IMR-90 (cell line): ENCODE results near the gene RAB4B. TPM values are rescaled to one million over a fixed set of nuclear protein-coding genes. Genes with fewer than 3 reads are reported as not detected.
A peak's percentile ranks its signal among the peaks of the same experiment; 100 is the strongest.

Experiments used
- ATAC-seq: fragments of 200-7000 bp; cut with Tn5 transposase; 2 replicates; pipeline ENCODE4 v1.9.1; 2020; ENCODE audit warnings: low read depth, mild to moderate bottlenecking, moderate library complexity
- BruUV-seq: library from RNA; stranded (reverse); fragments of 400-500 nt; replicated peaks from 2 replicates; lab custom pipeline; 2021; lab: Mats Ljungman, UMichigan
- CTCF ChIA-PET: fragments of 300-600 bp; formaldehyde crosslinking; extraction: SDS; loops from one replicate; lab custom pipeline; 2021; ENCODE audit warnings: antibody characterized with exemption; lab: Yijun Ruan, JAX
- POLR2A ChIA-PET: fragments of 300-600 bp; sonication (Branson Sonifier 250); formaldehyde crosslinking; loops from one replicate; lab custom pipeline; 2022; ENCODE audit warnings: antibody characterized with exemption; ENCODE audit not compliant: unreplicated experiment; lab: Charles Lee
- DNase-seq: peaks from one replicate; pipeline ENCODE4 v3.0.0; 2013
- H2AFZ ChIP-seq: replicated peaks from 2 replicates; pipeline ENCODE3; 2013; ENCODE audit warnings: low read length, mild to moderate bottlenecking; ENCODE audit not compliant: poor library complexity
- H2AK5ac ChIP-seq: 2 replicates; pipeline ENCODE4 v1.6.1; 2013; ENCODE audit warnings: low read depth, low read length, inconsistent platforms
- H2AK9ac ChIP-seq: replicated peaks from 2 replicates; pipeline ENCODE3; 2013; ENCODE audit warnings: mild to moderate bottlenecking, low read depth, low read length, moderate library complexity; ENCODE audit not compliant: poor library complexity
- H2BK120ac ChIP-seq: 2 replicates; pipeline ENCODE4 v1.6.1; 2013; ENCODE audit warnings: low read depth, low read length, inconsistent platforms
- H2BK15ac ChIP-seq: 3 replicates; pipeline ENCODE4 v1.6.1; 2013; ENCODE audit warnings: low read depth, low read length, inconsistent platforms
- H2BK20ac ChIP-seq: 2 replicates; pipeline ENCODE4 v1.6.1; 2013; ENCODE audit warnings: low read depth, mild to moderate bottlenecking, inconsistent platforms, low read length, moderate library complexity
- H2BK5ac ChIP-seq: 2 replicates; pipeline ENCODE4 v1.6.1; 2013; ENCODE audit warnings: mild to moderate bottlenecking, low read depth, low read length, inconsistent platforms; ENCODE audit not compliant: poor library complexity, severe bottlenecking
- H3K14ac ChIP-seq: replicated peaks from 2 replicates; pipeline ENCODE4 v1.6.1; 2013; ENCODE audit warnings: low read depth, low read length, inconsistent platforms
- H3K18ac ChIP-seq: 2 replicates; pipeline ENCODE4 v1.6.1; 2013; ENCODE audit warnings: low read depth, low read length, control low read depth
- H3K23ac ChIP-seq: 2 replicates; pipeline ENCODE4 v1.6.1; 2013; ENCODE audit warnings: low read depth, low read length, inconsistent platforms
- H3K27ac ChIP-seq: 2 replicates; pipeline ENCODE4 v1.5.1; 2013; ENCODE audit warnings: mild to moderate bottlenecking, control low read depth, low read length; ENCODE audit not compliant: insufficient read depth
- H3K27me3 ChIP-seq: 2 replicates; pipeline ENCODE4 v1.6.1; 2013; ENCODE audit warnings: low read length; ENCODE audit not compliant: control insufficient read depth, insufficient read depth
- H3K36me3 ChIP-seq: 2 replicates; pipeline ENCODE4 v1.6.1; 2013; ENCODE audit warnings: low read length, mixed read lengths; ENCODE audit not compliant: control insufficient read depth, insufficient read depth
- H3K4ac ChIP-seq: 2 replicates; pipeline ENCODE4 v1.6.1; 2013; ENCODE audit warnings: low read depth, low read length, inconsistent platforms
- H3K4me1 ChIP-seq: 2 replicates; pipeline ENCODE4 v1.6.1; 2013; ENCODE audit warnings: low read length, mixed read lengths; ENCODE audit not compliant: control insufficient read depth, insufficient read depth
- H3K4me2 ChIP-seq: 2 replicates; pipeline ENCODE4 v1.6.1; 2013; ENCODE audit warnings: low read depth, mild to moderate bottlenecking, control low read depth, low read length, moderate library complexity
- H3K4me3 ChIP-seq: 2 replicates; pipeline ENCODE4 v1.5.1; 2013; ENCODE audit warnings: low read depth, mild to moderate bottlenecking, control low read depth, low read length, moderate library complexity; ENCODE audit not compliant: insufficient read depth
- H3K56ac ChIP-seq: 2 replicates; pipeline ENCODE4 v1.6.1; 2013; ENCODE audit warnings: low read length, inconsistent platforms; ENCODE audit not compliant: insufficient read depth; ENCODE audit errors: extremely low read depth
- H3K79me1 ChIP-seq, 2 experiments: 2 replicates each; pipeline ENCODE4 v1.6.1; 2013; ENCODE audit warnings: low read length in 2 of 2, inconsistent platforms in 1 of 2, low read depth in 1 of 2
- H3K9ac ChIP-seq: 2 replicates; pipeline ENCODE4 v1.6.1; 2013; ENCODE audit warnings: low read depth, low read length, control low read depth
- H3K9me1 ChIP-seq: 2 replicates; pipeline ENCODE4 v1.6.1; 2013; ENCODE audit warnings: low read length, inconsistent platforms; ENCODE audit not compliant: insufficient read depth
- H3K9me3 ChIP-seq: 2 replicates; pipeline ENCODE4 v1.6.1; 2013; ENCODE audit warnings: low read length; ENCODE audit not compliant: control insufficient read depth, insufficient read depth
- H4K20me1 ChIP-seq: 2 replicates; pipeline ENCODE4 v1.6.1; 2013; ENCODE audit warnings: low read length, inconsistent platforms; ENCODE audit not compliant: insufficient read depth
- H4K5ac ChIP-seq: 2 replicates; pipeline ENCODE4 v1.6.1; 2013; ENCODE audit warnings: mild to moderate bottlenecking, low read depth, low read length, control low read depth
- H4K8ac ChIP-seq, 2 experiments: 2 replicates each; pipeline ENCODE4 v1.6.1; 2013; ENCODE audit warnings: low read depth in 2 of 2, low read length in 2 of 2, control low read depth in 1 of 2, inconsistent platforms in 1 of 2
- H4K91ac ChIP-seq: 2 replicates; pipeline ENCODE4 v1.6.1; 2013; ENCODE audit warnings: low read depth, low read length, inconsistent platforms; ENCODE audit not compliant: insufficient read depth
- BHLHE40 ChIP-seq: fragments of 150-350 bp; IDR thresholded peaks from 2 replicates; pipeline ENCODE4 v1.6.1; 2016; ENCODE audit warnings: mild to moderate bottlenecking, low read depth, low read length
- CEBPB ChIP-seq: IDR thresholded peaks from 2 replicates; pipeline ENCODE4 v1.6.1; 2012; ENCODE audit warnings: low read depth, low read length, improper control_type of control experiment
- CHD1 ChIP-seq: IDR thresholded peaks from 2 replicates; pipeline ENCODE4 v1.6.1; 2012; ENCODE audit warnings: low read depth, low read length, improper control_type of control experiment
- FOS ChIP-seq: fragments of 150-350 bp; IDR thresholded peaks from 2 replicates; pipeline ENCODE4 v1.6.1; 2016; ENCODE audit warnings: low read depth, low read length
- MAFK ChIP-seq: IDR thresholded peaks from 2 replicates; pipeline ENCODE4 v1.6.1; 2012; ENCODE audit warnings: low read depth, low read length, improper control_type of control experiment
- MAZ ChIP-seq: IDR thresholded peaks from 2 replicates; pipeline ENCODE4 v1.6.1; 2012; ENCODE audit warnings: low read depth, mild to moderate bottlenecking, low read length, improper control_type of control experiment, moderate library complexity, borderline replicate concordance
- MXI1 ChIP-seq: IDR thresholded peaks from 2 replicates; pipeline ENCODE4 v1.6.1; 2012; ENCODE audit warnings: low read depth, mild to moderate bottlenecking, low read length, moderate library complexity, borderline replicate concordance
- POLR2A ChIP-seq: IDR thresholded peaks from 2 replicates; pipeline ENCODE4 v1.6.1; 2012; ENCODE audit warnings: mild to moderate bottlenecking, low read depth, low read length
- RAD21 ChIP-seq: IDR thresholded peaks from 2 replicates; pipeline ENCODE4 v1.6.1; 2012; ENCODE audit warnings: low read length, improper control_type of control experiment
- RCOR1 ChIP-seq: IDR thresholded peaks from 2 replicates; pipeline ENCODE4 v1.6.1; 2012; ENCODE audit warnings: mild to moderate bottlenecking, low read length, improper control_type of control experiment; ENCODE audit not compliant: insufficient replicate concordance
- RFX5 ChIP-seq: IDR thresholded peaks from 2 replicates; pipeline ENCODE4 v1.8.0; 2012; ENCODE audit warnings: low read depth, mild to moderate bottlenecking, low read length, moderate library complexity
- SMC3 ChIP-seq: fragments of 150-350 bp; IDR thresholded peaks from 2 replicates; pipeline ENCODE4 v1.6.1; 2016; ENCODE audit warnings: low read depth, mild to moderate bottlenecking, antibody characterized with exemption, low read length, moderate library complexity
- WGBS, 2 experiments: methylation state at CpG; one replicate each; pipeline versions ENCODE4 v1.1.5 to v1.1.7; 2013; ENCODE audit warnings: missing lambda C conversion rate in 2 of 2; ENCODE audit not compliant: insufficient read length in 1 of 2; ENCODE audit errors: extremely low coverage in 2 of 2; 5-methylcytosine and 5-hydroxymethylcytosine counted together
- dilution Hi-C: fragments of 300-500 bp; cut with HindIII; formaldehyde crosslinking; loops from one replicate; pipeline ENCODE4 v1.14.3; 2018; ENCODE audit warnings: low sequenced_read_pairs; ENCODE audit not compliant: unreplicated experiment
- in situ Hi-C: fragments of 300-500 bp; cut with MboI; formaldehyde crosslinking; loops from 3 replicates; pipeline ENCODE4 v1.14.3; 2019; ENCODE audit warnings: low sequenced_read_pairs, inconsistent platforms, mixed read lengths
- intact Hi-C: fragments of 100-400 bp; cut with micrococcal nuclease; formaldehyde crosslinking; loops from 2 replicates; pipeline ENCODE4 v1.10.0; 2022
- polyA plus RNA-seq, 3 experiments: library from polyadenylated mRNA; depleted of rRNA; stranded (reverse); fragments of >200 nt; gene quantifications; 2 replicates each; pipeline ENCODE4 v1.2.3, GENCODE V29; 2012; ENCODE audit warnings: low replicate concordance in 1 of 3
- total RNA-seq: library from RNA; depleted of rRNA; stranded (reverse); fragments of >200 nt; gene quantifications from 2 replicates; pipeline ENCODE4 v1.2.3, GENCODE V29; 2012
- TF ChIP-seq, protein P1 (sequence below): fragments of 150-350 bp; IDR thresholded peaks from 2 replicates; pipeline ENCODE4 v1.6.1; 2017; ENCODE audit warnings: mild to moderate bottlenecking, antibody characterized with exemption, low read length, low read depth
- TF ChIP-seq, protein P2 (sequence below): fragments of 150-350 bp; IDR thresholded peaks from 2 replicates; pipeline ENCODE4 v1.6.1; 2016; ENCODE audit warnings: low read depth, mild to moderate bottlenecking, low read length, moderate library complexity, borderline replicate concordance

RAB4B gene
- total and polyA plus RNA-seq, 2 of the 4 experiments (the other 2 are of a cell fraction), result 7.9 to 21.4 TPM

DNA sequence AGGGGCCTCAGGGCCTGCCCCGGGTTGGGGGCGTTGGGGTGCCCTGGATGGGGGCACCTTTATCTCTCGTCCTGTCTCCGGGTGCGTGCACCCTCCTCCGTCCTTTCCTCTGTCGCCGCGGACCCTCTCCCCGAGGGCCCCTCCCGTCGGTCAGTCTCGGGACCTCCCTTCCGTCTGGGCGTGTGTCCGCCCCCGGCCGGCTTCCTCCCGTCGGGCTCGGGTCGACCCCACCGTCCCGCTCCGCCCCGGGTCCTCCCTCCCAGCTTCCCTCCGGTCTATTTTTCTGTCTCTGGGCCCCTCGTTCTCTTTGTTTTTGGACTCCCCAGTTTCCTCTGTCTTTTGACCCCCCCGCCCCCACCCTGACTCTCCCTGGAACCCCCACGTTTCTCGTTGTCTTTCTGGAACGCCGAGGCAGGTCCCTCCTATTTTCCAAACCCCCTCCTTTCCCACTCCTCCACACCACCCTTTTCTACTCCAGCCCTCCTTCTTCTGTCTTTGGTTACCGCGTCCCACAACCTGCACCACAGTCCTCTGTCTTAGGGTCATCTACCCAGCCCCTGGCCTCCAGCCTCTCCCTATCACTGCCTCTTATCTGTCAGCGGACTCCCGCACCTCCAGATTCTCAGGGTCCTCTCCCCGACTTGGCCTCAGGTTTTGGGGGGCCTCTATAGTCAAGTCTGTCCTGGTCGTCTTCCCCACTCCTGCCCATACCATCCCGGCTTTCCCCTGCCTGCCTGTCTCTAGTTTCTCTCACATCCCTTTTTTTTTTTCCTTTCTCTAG, 21.7 kb downstream of the RAB4B start:
- peak overlapping the region; percentile 84 for H2AFZ ChIP-seq
- H3K56ac ChIP-seq, result peak overlapping the region; percentile 78
- peaks cover 4 to 59% of the 10 kb centered on the region in 2 experiments; a peak in 3 of 4 replicates for H3K79me1 ChIP-seq
- peaks cover 33% of the 10 kb centered on the region for H3K4me1 ChIP-seq
- ChIA-PET CTCF (interaction anchor here (1.0 kb wide), 1 partner anchor 564 kb away, joined by 4 read pairs; the partner anchor contains the start of gene B9D2), POLR2A (interaction anchor here (0.6 kb wide), 1 partner anchor 45 kb away, joined by 6 read pairs; no protein-coding TSS in a partner anchor)
- 1% methylated on average over 25 of the region's 40 CpGs; no CpG with 5 or more reads in 1 of the 2 experiments for WGBS, 2 experiments
- no peaks in the 10 kb centered on the region for H3K27me3 ChIP-seq
- peak overlapping the region; percentile 89 for H3K14ac ChIP-seq
- H4K91ac ChIP-seq, result peak overlapping the region; percentile 50
- peak overlapping the region; percentile 85 for H3K4me2 ChIP-seq
- peak overlapping the region; percentile 63 for H3K4ac ChIP-seq
- peak overlapping the region; percentile 81; the same call in 1 of the 2 replicates for H3K18ac ChIP-seq
- H3K36me3 ChIP-seq, result peaks cover 35% of the 10 kb centered on the region
- peak overlapping the region; percentile 96 for H3K9ac ChIP-seq
- H4K8ac ChIP-seq, result peak overlapping the region; percentile 66 to 71; a peak in 3 of 4 replicates
- H2AK9ac ChIP-seq, result peak overlapping the region; percentile 99
- ATAC-seq (peak; percentile 9), DNase-seq (no peak)
- in situ Hi-C loops, result no loop called here
- intact Hi-C loops, result loop anchor here (5.0 kb wide), 2 partner anchors 47 to 82 kb away; partner anchors contain the start of genes ACTMAP, COQ8B, ITPKC and SNRPA
- peak overlapping the region; percentile 96 for H3K4me3 ChIP-seq
- peak overlapping the region; percentile 27; the same call in 1 of the 2 replicates for H2BK120ac ChIP-seq
- no peak overlapping the region for H2BK15ac ChIP-seq
- H4K5ac ChIP-seq, result peak overlapping the region; percentile 37
- BruUV-seq, result no TSS peak
- H3K27ac ChIP-seq, result peak overlapping the region; percentile 95
- H3K9me3 ChIP-seq, result no peaks in the 10 kb centered on the region
- H3K9me1 ChIP-seq, result peaks cover 34% of the 10 kb centered on the region
- no peak overlapping the region for H2BK20ac ChIP-seq
- peak overlapping the region; percentile 82 for H2BK5ac ChIP-seq
- peak overlapping the region; percentile 72 for H3K23ac ChIP-seq
- H2AK5ac ChIP-seq, result peak overlapping the region; percentile 75
- dilution Hi-C loops, result no loop called here
- H4K20me1 ChIP-seq, result peaks cover 50% of the 10 kb centered on the region
- TF ChIP-seq SMC3, result no peak
- TF ChIP-seq POLR2A, result peak; percentile 18; the same call in 1 of the 2 replicates
- no peak for TF ChIP-seq MAFK
- no peak for TF ChIP-seq RCOR1
- no peak for TF ChIP-seq RAD21
- TF ChIP-seq CEBPB, result no peak
- no peak for TF ChIP-seq RFX5
- TF ChIP-seq, protein P1, sequence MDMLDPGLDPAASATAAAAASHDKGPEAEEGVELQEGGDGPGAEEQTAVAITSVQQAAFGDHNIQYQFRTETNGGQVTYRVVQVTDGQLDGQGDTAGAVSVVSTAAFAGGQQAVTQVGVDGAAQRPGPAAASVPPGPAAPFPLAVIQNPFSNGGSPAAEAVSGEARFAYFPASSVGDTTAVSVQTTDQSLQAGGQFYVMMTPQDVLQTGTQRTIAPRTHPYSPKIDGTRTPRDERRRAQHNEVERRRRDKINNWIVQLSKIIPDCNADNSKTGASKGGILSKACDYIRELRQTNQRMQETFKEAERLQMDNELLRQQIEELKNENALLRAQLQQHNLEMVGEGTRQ, result no peak
- TF ChIP-seq BHLHE40, result no peak
- TF ChIP-seq, protein P2, sequence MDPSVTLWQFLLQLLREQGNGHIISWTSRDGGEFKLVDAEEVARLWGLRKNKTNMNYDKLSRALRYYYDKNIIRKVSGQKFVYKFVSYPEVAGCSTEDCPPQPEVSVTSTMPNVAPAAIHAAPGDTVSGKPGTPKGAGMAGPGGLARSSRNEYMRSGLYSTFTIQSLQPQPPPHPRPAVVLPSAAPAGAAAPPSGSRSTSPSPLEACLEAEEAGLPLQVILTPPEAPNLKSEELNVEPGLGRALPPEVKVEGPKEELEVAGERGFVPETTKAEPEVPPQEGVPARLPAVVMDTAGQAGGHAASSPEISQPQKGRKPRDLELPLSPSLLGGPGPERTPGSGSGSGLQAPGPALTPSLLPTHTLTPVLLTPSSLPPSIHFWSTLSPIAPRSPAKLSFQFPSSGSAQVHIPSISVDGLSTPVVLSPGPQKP, result no peak
- TF ChIP-seq MXI1, result peak; percentile 20; the same call in 1 of the 2 replicates
- TF ChIP-seq FOS, result no peak
- TF ChIP-seq CHD1, result no peak
- peak; percentile 71; the same call in 1 of the 2 replicates for TF ChIP-seq MAZ
